Measurements from ENCODE around the gene FHL1.
A peak's percentile ranks its signal among the peaks of the same experiment; 100 is the strongest.

Gene FHL1

DNA sequence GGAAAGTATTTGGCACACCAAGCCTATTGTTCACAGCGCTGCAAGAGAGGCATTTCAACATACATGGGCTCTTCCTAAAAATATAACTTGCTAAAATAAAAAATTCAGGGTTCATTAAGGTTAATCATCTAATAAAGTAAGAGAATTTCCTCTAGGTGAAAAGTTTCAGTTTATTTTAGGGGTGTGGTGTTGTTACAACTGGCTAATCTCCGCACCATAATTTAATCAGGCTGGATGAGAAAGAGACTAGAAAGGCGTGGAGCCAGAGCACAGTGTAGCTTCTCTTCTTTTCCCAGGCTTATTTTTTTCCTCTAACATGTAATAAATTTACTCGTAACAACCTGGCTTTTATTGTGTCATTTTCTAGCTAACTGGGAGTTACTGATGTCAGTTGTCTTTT lies 47.9 kb downstream of the FHL1 start:
- DNase-seq (ENCODE audit: low read depth), result no peak

DNA sequence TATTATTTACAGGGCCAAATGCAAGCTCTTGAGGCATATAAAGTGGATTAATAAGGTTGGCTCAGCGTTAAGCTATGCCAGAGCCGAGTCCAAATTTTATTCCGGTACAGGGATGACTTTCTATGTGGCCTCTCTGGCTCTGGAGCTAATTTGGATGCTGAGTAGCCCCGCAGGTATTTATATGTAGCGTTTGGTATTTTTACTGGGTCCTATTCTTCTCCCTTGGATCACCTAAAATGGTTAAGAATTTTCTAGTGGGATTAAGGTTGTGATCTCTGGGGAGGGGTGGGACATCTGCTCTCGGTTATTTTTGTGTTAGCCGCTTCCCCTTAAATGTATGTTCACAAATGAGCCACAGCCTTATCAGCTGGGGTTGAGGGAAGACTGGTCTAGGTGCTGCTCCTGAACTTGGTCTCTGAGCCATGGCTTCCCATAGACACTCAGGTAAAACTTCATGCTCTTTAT lies 49.4 kb downstream of the FHL1 start:
- peak overlapping the region; percentile 45 for H3K4me3 ChIP-seq (ENCODE audit: control insufficient read depth, low read depth, low read length)
- DNase-seq (ENCODE audit: low read depth), result peak; percentile 71
- TF ChIP-seq, protein P1, sequence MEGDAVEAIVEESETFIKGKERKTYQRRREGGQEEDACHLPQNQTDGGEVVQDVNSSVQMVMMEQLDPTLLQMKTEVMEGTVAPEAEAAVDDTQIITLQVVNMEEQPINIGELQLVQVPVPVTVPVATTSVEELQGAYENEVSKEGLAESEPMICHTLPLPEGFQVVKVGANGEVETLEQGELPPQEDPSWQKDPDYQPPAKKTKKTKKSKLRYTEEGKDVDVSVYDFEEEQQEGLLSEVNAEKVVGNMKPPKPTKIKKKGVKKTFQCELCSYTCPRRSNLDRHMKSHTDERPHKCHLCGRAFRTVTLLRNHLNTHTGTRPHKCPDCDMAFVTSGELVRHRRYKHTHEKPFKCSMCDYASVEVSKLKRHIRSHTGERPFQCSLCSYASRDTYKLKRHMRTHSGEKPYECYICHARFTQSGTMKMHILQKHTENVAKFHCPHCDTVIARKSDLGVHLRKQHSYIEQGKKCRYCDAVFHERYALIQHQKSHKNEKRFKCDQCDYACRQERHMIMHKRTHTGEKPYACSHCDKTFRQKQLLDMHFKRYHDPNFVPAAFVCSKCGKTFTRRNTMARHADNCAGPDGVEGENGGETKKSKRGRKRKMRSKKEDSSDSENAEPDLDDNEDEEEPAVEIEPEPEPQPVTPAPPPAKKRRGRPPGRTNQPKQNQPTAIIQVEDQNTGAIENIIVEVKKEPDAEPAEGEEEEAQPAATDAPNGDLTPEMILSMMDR (IDR thresholded peaks at IDR 0.05; ENCODE audit: control insufficient read depth, insufficient read depth, low read depth, low read length, missing control alignments), result no peak

More for the DNA sequence above, 47.9 kb downstream of the FHL1 start:
- TF ChIP-seq, protein P1 (IDR thresholded peaks at IDR 0.05; ENCODE audit: control insufficient read depth, insufficient read depth, low read depth, low read length, missing control alignments), result no peak
- H3K4me3 ChIP-seq (ENCODE audit: control insufficient read depth, low read depth, low read length), result no peak overlapping the region

DNA sequence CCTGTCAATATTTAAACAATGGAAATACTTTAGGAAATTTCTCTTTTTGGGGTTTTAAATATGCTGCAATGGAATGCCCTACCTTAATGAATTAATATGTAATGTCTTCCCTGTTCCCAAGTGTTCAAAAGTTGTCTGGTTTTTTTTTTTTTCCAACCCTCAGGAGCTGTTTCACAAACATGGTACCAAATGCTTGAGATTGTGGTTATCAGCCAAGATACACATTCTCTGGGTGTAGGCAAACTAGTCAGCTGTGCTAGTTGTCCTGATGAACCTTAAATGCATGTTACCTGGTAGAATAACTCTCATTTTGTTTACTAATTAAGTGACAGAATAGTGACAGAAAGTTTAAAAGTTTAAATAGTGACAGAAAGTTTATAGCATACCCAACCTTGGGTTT lies 50.7 kb downstream of the FHL1 start:
- DNase-seq (ENCODE audit: low read depth), result no peak
- TF ChIP-seq, protein P1 (IDR thresholded peaks at IDR 0.05; ENCODE audit: control insufficient read depth, insufficient read depth, low read depth, low read length, missing control alignments), result no peak

DNA sequence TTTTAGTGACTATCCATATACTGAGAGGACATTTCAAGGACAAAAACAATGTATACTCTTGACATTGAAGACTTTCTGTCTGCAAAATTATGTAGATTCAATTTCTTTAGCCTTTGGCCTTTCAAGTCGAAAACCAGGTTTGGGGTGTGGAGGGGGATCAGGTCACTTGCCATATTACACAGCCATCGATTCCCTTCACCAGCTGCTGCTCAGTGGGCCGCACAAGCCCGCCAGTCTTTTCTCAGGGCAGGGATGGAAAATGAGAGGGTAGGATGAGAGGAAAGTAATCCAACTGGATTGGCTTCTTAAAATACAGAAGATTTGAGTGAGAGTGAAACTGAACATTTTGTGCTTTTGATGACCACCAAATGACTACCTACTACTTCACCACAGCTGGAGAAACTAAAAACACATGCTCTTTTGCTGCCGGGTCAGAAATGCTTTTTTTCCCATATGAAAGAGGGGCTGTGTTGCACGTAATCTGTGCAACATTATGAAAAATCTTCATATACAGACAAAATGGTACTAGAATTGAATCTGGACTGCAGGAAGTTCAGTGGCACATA lies 51.4 kb downstream of the FHL1 start:
- no peak for DNase-seq (ENCODE audit: low read depth)
- peak overlapping the region; percentile 34 for H3K4me3 ChIP-seq (ENCODE audit: control insufficient read depth, low read depth, low read length)
- TF ChIP-seq, protein P1 (IDR thresholded peaks at IDR 0.05; ENCODE audit: control insufficient read depth, insufficient read depth, low read depth, low read length, missing control alignments), result no peak

More for the DNA sequence above, 50.7 kb downstream of the FHL1 start:
- peak overlapping the region; percentile 45 for H3K4me3 ChIP-seq (ENCODE audit: control insufficient read depth, low read depth, low read length)

DNA sequence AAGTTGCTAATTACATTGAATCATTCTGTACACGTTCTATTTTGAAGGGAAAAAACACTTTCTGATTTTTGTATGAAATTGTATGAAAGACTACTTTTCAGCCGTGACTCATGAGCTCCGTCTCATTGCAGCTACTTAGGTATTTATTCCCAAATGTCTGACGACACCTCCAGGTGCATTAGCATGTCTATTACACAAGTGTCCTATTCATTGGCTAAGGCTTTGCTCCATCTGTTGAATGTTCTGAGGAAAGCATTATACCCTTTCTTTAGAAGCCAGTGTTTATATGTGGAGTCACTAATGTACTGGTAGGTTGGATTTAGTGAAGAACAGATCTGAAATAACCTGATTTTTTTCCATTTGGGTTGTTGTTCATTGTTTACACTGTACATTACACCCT lies 52.0 kb downstream of the FHL1 start:
- peak overlapping the region; percentile 34 for H3K4me3 ChIP-seq (ENCODE audit: control insufficient read depth, low read depth, low read length)
- TF ChIP-seq, protein P1 (IDR thresholded peaks at IDR 0.05; ENCODE audit: control insufficient read depth, insufficient read depth, low read depth, low read length, missing control alignments), result no peak
- no peak for DNase-seq (ENCODE audit: low read depth)

DNA sequence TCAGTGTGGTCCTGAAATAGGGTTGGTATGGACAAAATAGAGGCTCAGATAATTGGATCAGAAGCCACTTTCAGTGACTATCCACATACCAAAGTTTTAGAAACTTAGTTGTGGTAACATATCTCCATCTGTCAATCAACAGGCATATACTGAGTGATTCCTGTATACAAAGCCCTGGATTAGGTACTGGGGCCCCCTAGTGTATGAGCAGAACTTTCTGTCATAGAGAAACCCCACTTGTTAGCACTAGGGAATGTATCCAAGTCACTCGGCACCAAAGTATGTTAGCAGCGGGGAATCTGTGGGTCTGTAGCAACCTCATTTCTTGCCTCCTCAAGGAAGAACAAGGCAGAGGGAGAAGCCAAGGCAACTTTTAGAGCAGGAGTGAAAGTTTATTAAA lies 53.1 kb downstream of the FHL1 start:
- no peak for DNase-seq (ENCODE audit: low read depth)
- TF ChIP-seq, protein P1 (IDR thresholded peaks at IDR 0.05; ENCODE audit: control insufficient read depth, insufficient read depth, low read depth, low read length, missing control alignments), result peak; percentile 45
- no peak overlapping the region; the same call in 1 of the 2 replicates for H3K4me3 ChIP-seq (ENCODE audit: control insufficient read depth, low read depth, low read length)

All from AG09309 (cell line).